GM12892 (cell line): ENCODE results near the gene ABHD17A.
"Not testable (repeated sequence)": the region's sequence is repeated elsewhere in the genome, so short reads cannot be mapped to it uniquely, and the experiment has no call there.

Experiments used
- DNase-seq: peaks from one replicate; pipeline ENCODE4 v3.0.0; 2011; ENCODE audit not compliant: insufficient read length
- FAIRE-seq: peaks from 2 replicates; lab custom pipeline; 2011; peaks lifted over from hg19 to GRCh38; lab: Jason Lieb, UNC
- POLR2A ChIP-seq: IDR thresholded peaks from 2 replicates; pipeline ENCODE4 v1.6.1; 2011; ENCODE audit warnings: low read depth, low read length, control low read depth
- POLR2AphosphoS5 ChIP-seq: IDR thresholded peaks from 2 replicates; pipeline ENCODE4 v1.6.1; 2011; ENCODE audit warnings: low read depth, low read length, control low read depth
- TAF1 ChIP-seq: IDR thresholded peaks from 2 replicates; pipeline ENCODE4 v1.6.1; 2011; ENCODE audit warnings: low read depth, mild to moderate bottlenecking, control low read depth, low read length, borderline replicate concordance

The ABHD17A gene

GRCh38 chr19:1875646-1876495 lies 9.4 kb downstream of the ABHD17A start:
- FAIRE-seq (peak; percentile 99), DNase-seq (peak; percentile 93)
- TF ChIP-seq TAF1 (peak; percentile 57; the same call in 1 of the 2 replicates), POLR2AphosphoS5 (peak; percentile 84), POLR2A (peak; percentile 89; the same call in 1 of the 2 replicates)

- not testable (repeated sequence) for DNase-seq
- peak; percentile 76 for FAIRE-seq
These were observed 10.0 kb downstream of the ABHD17A start for GRCh38 chr19:1875265-1875645.

GRCh38 chr19:1874554-1875185 lies 10.6 kb downstream of the ABHD17A start:
- no peak for TF ChIP-seq POLR2A
- TF ChIP-seq POLR2AphosphoS5, result no peak
- TF ChIP-seq TAF1, result no peak
- FAIRE-seq (peak; percentile 90), DNase-seq (no peak)

GRCh38 chr19:1873524-1874473 lies 11.5 kb downstream of the ABHD17A start:
- DNase-seq (no peak), FAIRE-seq (no peak)

GRCh38 chr19:1872807-1873523 lies 12.3 kb downstream of the ABHD17A start:
- TF ChIP-seq TAF1, result no peak
- TF ChIP-seq POLR2A, result no peak
- TF ChIP-seq POLR2AphosphoS5, result no peak
- DNase-seq (no peak), FAIRE-seq (no peak)

More at GRCh38 chr19:1873524-1874473, 11.5 kb downstream of the ABHD17A start:
- no peak for TF ChIP-seq POLR2A
- TF ChIP-seq POLR2AphosphoS5, result no peak
- TF ChIP-seq TAF1, result no peak

GRCh38 chr19:1871630-1872029 lies 13.7 kb downstream of the ABHD17A start:
- DNase-seq (no peak), FAIRE-seq (no peak)
- TF ChIP-seq TAF1 (no peak), POLR2A (no peak), POLR2AphosphoS5 (no peak)

- no peak for TF ChIP-seq POLR2A
- no peak for TF ChIP-seq POLR2AphosphoS5
- TF ChIP-seq TAF1, result no peak
- DNase-seq, result no peak
- FAIRE-seq, result no peak
These were observed 14.1 kb downstream of the ABHD17A start for GRCh38 chr19:1871140-1871597.

GRCh38 chr19:1868971-1869370 lies 16.3 kb downstream of the ABHD17A start:
- DNase-seq (no peak), FAIRE-seq (no peak)
- TF ChIP-seq POLR2A, result no peak
- no peak for TF ChIP-seq TAF1
- TF ChIP-seq POLR2AphosphoS5, result no peak

- TF ChIP-seq TAF1 (no peak), POLR2A (no peak), POLR2AphosphoS5 (no peak)
- FAIRE-seq (no peak), DNase-seq (no peak)
These were observed 18.0 kb downstream of the ABHD17A start for GRCh38 chr19:1867349-1867724.

- TF ChIP-seq TAF1, result no peak
- no peak for TF ChIP-seq POLR2AphosphoS5
- no peak; the same call in 1 of the 2 replicates for TF ChIP-seq POLR2A
- DNase-seq, result no peak
- no peak for FAIRE-seq
These were observed 18.5 kb downstream of the ABHD17A start for GRCh38 chr19:1866693-1867348.
